ENCODE results near the gene EPHA1.

The EPHA1 gene

DNA sequence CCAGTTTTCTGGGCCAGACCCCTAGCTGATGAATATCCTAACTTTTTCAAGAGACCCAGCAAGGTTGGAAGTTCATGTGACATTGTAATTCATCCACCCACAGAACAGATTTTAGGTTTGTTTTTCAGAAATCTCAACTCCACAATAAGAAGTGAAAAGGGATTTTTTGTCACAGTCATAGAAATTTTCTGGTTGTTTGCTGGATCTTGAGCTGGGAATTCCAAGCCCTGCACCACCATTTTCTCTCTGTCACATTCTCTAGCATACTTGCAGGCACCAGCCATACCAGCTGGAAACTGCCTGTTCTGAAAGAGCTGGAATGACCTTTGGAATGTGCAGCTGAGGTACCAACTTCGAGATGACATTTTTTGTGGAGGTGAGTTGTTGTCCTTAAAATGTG, 43.1 kb upstream of the EPHA1 start:
- Histone ChIP-seq H3K4me1 (ENCODE audit: control insufficient read depth, insufficient read depth, low read length) (no peaks in the 10 kb centered on the region), H3K36me3 (ENCODE audit: control insufficient read depth in 2 of 2, insufficient read depth in 1 of 2, low read length in 2 of 2) (no peaks in the 10 kb centered on the region), H3K9me3 (ENCODE audit: control insufficient read depth, insufficient read depth, low read depth, low read length) (no peaks in the 10 kb centered on the region), H3K27ac (ENCODE audit: extremely low read depth, low read depth, low read length) (no peak overlapping the region), H3K4me3 (ENCODE audit: low read depth, low read length) (no peak overlapping the region)
- no peak for TF ChIP-seq ZNF433 (tag by site-specific recombination; IDR thresholded peaks at IDR 0.05; ENCODE audit: low read depth)
- TF ChIP-seq ZBTB20 (tag by site-specific recombination; IDR thresholded peaks at IDR 0.05), result no peak
- no peak for TF ChIP-seq ZNF174 (tag by site-specific recombination; IDR thresholded peaks at IDR 0.05)
- no peak for TF ChIP-seq ZNF510 (tag by site-specific recombination; IDR thresholded peaks at IDR 0.05; ENCODE audit: insufficient replicate concordance)
- TF ChIP-seq HOXA7 (CRISPR knock-in tag; IDR thresholded peaks at IDR 0.05; ENCODE audit: borderline replicate concordance), result no peak
- TF ChIP-seq BCL11B (tag by site-specific recombination; IDR thresholded peaks at IDR 0.05; ENCODE audit: low read depth), result no peak
- TF ChIP-seq, protein P1, sequence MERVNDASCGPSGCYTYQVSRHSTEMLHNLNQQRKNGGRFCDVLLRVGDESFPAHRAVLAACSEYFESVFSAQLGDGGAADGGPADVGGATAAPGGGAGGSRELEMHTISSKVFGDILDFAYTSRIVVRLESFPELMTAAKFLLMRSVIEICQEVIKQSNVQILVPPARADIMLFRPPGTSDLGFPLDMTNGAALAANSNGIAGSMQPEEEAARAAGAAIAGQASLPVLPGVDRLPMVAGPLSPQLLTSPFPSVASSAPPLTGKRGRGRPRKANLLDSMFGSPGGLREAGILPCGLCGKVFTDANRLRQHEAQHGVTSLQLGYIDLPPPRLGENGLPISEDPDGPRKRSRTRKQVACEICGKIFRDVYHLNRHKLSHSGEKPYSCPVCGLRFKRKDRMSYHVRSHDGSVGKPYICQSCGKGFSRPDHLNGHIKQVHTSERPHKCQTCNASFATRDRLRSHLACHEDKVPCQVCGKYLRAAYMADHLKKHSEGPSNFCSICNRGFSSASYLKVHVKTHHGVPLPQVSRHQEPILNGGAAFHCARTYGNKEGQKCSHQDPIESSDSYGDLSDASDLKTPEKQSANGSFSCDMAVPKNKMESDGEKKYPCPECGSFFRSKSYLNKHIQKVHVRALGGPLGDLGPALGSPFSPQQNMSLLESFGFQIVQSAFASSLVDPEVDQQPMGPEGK (tag by site-specific recombination; IDR thresholded peaks at IDR 0.05), result no peak
- TF ChIP-seq ZBTB21 (tag by site-specific recombination; IDR thresholded peaks at IDR 0.05), result no peak
- ChIA-PET POLR2A (no interaction called here), CTCF (no interaction called here)

DNA sequence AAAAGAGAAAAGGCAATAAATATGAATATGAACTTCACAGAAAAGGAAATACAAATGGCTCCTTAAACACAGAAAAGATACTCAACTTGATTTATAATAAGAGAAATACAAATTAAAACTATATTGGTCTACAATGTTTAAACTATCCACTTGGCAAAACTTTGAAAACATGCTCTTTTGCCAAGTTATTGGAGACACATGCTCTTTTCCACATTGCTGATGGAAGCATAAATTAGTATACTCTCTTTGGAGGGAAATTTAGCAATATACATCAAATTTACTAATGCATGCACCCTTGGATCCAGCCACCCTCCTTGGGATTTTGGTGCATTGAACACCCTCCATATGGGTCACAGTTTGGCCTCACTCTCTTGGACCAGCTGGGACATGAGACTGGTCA, 42.5 kb upstream of the EPHA1 start:
- H3K9me3 ChIP-seq (ENCODE audit: control insufficient read depth, insufficient read depth, low read depth, low read length), result no peaks in the 10 kb centered on the region
- CTCF ChIA-PET, result interaction anchor here (0.6 kb wide), 2 partner anchors 95 to 211 kb away, joined by 3 to 4 read pairs; no protein-coding TSS in a partner anchor
- POLR2A ChIA-PET, result no interaction called here
- no peaks in the 10 kb centered on the region for H3K4me1 ChIP-seq (ENCODE audit: control insufficient read depth, insufficient read depth, low read length)
- TF ChIP-seq ZNF501 (tag by site-specific recombination; IDR thresholded peaks at IDR 0.05) (no peak), ZNF776 (tag by site-specific recombination; IDR thresholded peaks at IDR 0.05; ENCODE audit: borderline replicate concordance) (no peak), ZNF558 (tag by site-specific recombination; IDR thresholded peaks at IDR 0.05) (no peak), ZNF571 (tag by site-specific recombination; IDR thresholded peaks at IDR 0.05) (no peak), ZNF433 (tag by site-specific recombination; IDR thresholded peaks at IDR 0.05; ENCODE audit: low read depth) (no peak), ZNF239 (tag by site-specific recombination; IDR thresholded peaks at IDR 0.05) (no peak), KLF7 (tag by site-specific recombination; IDR thresholded peaks at IDR 0.05; ENCODE audit: borderline replicate concordance) (no peak), ZNF10 (tag by site-specific recombination; IDR thresholded peaks at IDR 0.05) (no peak), ZNF354C (tag by site-specific recombination; IDR thresholded peaks at IDR 0.05; ENCODE audit: borderline replicate concordance, low read depth) (no peak), SP2 (tag by site-specific recombination; IDR thresholded peaks at IDR 0.05) (no peak), ZBTB1 (tag by site-specific recombination; IDR thresholded peaks at IDR 0.05) (no peak), ZNF175 (tag by site-specific recombination; IDR thresholded peaks at IDR 0.05) (no peak), ZBTB17 (tag by site-specific recombination; IDR thresholded peaks at IDR 0.05) (no peak), ZEB2 (tag by site-specific recombination; IDR thresholded peaks at IDR 0.05) (no peak), OSR2 (tag by site-specific recombination; IDR thresholded peaks at IDR 0.05) (no peak)
- TF ChIP-seq, protein P2, sequence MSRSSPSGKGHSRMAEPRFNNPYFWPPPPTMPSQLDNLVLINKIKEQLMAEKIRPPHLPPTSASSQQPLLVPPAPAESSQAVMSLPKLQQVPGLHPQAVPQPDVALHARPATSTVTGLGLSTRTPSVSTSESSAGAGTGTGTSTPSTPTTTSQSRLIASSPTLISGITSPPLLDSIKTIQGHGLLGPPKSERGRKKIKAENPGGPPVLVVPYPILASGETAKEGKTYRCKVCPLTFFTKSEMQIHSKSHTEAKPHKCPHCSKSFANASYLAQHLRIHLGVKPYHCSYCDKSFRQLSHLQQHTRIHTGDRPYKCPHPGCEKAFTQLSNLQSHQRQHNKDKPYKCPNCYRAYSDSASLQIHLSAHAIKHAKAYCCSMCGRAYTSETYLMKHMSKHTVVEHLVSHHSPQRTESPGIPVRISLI (tag by site-specific recombination; IDR thresholded peaks at IDR 0.05), result no peak
- TF ChIP-seq, protein P3, sequence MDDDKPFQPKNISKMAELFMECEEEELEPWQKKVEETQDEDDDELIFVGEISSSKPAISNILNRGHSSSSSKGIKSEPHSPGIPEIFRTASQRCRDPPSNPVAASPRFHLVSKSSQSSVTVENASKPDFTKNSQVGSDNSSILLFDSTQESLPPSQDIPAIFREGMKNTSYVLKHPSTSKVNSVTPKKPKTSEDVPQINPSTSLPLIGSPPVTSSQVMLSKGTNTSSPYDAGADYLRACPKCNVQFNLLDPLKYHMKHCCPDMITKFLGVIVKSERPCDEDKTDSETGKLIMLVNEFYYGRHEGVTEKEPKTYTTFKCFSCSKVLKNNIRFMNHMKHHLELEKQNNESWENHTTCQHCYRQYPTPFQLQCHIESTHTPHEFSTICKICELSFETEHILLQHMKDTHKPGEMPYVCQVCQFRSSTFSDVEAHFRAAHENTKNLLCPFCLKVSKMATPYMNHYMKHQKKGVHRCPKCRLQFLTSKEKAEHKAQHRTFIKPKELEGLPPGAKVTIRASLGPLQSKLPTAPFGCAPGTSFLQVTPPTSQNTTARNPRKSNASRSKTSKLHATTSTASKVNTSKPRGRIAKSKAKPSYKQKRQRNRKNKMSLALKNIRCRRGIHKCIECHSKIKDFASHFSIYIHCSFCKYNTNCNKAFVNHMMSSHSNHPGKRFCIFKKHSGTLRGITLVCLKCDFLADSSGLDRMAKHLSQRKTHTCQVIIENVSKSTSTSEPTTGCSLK (tag by site-specific recombination; IDR thresholded peaks at IDR 0.05), result no peak
- TF ChIP-seq, protein P4, sequence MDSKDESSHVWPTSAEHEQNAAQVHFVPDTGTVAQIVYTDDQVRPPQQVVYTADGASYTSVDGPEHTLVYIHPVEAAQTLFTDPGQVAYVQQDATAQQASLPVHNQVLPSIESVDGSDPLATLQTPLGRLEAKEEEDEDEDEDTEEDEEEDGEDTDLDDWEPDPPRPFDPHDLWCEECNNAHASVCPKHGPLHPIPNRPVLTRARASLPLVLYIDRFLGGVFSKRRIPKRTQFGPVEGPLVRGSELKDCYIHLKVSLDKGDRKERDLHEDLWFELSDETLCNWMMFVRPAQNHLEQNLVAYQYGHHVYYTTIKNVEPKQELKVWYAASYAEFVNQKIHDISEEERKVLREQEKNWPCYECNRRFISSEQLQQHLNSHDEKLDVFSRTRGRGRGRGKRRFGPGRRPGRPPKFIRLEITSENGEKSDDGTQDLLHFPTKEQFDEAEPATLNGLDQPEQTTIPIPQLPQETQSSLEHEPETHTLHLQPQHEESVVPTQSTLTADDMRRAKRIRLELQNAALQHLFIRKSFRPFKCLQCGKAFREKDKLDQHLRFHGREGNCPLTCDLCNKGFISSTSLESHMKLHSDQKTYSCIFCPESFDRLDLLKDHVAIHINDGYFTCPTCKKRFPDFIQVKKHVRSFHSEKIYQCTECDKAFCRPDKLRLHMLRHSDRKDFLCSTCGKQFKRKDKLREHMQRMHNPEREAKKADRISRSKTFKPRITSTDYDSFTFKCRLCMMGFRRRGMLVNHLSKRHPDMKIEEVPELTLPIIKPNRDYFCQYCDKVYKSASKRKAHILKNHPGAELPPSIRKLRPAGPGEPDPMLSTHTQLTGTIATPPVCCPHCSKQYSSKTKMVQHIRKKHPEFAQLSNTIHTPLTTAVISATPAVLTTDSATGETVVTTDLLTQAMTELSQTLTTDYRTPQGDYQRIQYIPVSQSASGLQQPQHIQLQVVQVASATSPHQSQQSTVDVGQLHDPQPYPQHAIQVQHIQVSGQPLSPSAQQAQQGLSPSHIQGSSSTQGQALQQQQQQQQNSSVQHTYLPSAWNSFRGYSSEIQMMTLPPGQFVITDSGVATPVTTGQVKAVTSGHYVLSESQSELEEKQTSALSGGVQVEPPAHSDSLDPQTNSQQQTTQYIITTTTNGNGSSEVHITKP (tag by site-specific recombination; IDR thresholded peaks at IDR 0.05), result no peak
- TF ChIP-seq, protein P5, sequence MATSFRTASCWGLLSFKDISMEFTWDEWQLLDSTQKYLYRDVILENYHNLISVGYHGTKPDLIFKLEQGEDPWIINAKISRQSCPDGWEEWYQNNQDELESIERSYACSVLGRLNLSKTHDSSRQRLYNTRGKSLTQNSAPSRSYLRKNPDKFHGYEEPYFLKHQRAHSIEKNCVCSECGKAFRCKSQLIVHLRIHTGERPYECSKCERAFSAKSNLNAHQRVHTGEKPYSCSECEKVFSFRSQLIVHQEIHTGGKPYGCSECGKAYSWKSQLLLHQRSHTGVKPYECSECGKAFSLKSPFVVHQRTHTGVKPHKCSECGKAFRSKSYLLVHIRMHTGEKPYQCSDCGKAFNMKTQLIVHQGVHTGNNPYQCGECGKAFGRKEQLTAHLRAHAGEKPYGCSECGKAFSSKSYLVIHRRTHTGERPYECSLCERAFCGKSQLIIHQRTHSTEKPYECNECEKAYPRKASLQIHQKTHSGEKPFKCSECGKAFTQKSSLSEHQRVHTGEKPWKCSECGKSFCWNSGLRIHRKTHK (tag by site-specific recombination; IDR thresholded peaks at IDR 0.05), result no peak
- H3K27ac ChIP-seq (ENCODE audit: extremely low read depth, low read depth, low read length), result no peak overlapping the region
- H3K4me3 ChIP-seq (ENCODE audit: low read depth, low read length), result no peak overlapping the region
- no peaks in the 10 kb centered on the region for H3K36me3 ChIP-seq (ENCODE audit: control insufficient read depth in 2 of 2, insufficient read depth in 1 of 2, low read length in 2 of 2)

Data from HEK293 (cell line).